HG03108 (cell line): ENCODE measurements around the gene PCGF5.
"Not testable (repeated sequence)": the region's sequence is repeated elsewhere in the genome, so short reads cannot be mapped to it uniquely, and the experiment has no call there.

ENCODE experiments used
- ATAC-seq: cut with Tn5 transposase; IDR thresholded peaks from one replicate; pipeline ENCODE4 v1.9.1; 2021; ENCODE audit warnings: moderate library complexity; ENCODE audit not compliant: unreplicated experiment

PCGF5 gene

DNA sequence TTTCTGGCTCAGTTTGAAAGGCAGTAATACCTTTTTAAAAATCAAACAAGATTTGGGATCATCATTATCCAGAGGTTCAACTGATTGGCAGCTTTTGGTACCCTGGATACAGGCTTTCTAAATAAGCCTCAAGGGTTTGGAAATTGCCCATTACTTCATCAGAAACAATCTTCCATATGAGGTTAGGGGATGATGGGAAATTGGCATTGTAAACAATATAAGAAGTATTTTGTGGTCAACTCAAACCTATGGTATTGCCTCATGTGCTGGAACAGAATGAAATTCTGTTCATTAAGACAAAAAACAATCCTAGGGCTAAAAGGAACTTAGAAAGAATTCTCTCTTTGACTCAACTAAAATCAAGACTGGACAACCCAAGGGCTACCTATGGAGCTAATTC, 97.1 kb downstream of the PCGF5 start:
- ATAC-seq = no peak

- no peak for ATAC-seq
Measured at GRCh38 chr10:91319336-91319735, 98.9 kb downstream of the PCGF5 start.

GRCh38 chr10:91323293-91323905, 102.9 kb downstream of the PCGF5 start:
- ATAC-seq = not testable (repeated sequence)

- no peak for ATAC-seq
Measured at GRCh38 chr10:91328320-91328984, 108.0 kb downstream of the PCGF5 start.
